Measurements from ENCODE around the gene ANAPC1.
"Not testable (repeated sequence)": the region's sequence is repeated elsewhere in the genome, so short reads cannot be mapped to it uniquely, and the experiment has no call there.

Gene ANAPC1

GRCh38 chr2:111834221-111834620 is 49.8 kb downstream of the ANAPC1 start:
- not testable (repeated sequence) for DNase-seq (ENCODE audit: insufficient read length, low spot score); FAIRE-seq

GRCh38 chr2:111830479-111830878 is 53.5 kb downstream of the ANAPC1 start:
- not testable (repeated sequence) for FAIRE-seq; DNase-seq (ENCODE audit: insufficient read length, low spot score)

- DNase-seq (ENCODE audit: insufficient read length, low spot score); FAIRE-seq: not testable (repeated sequence)
Observed at GRCh38 chr2:111828217-111828766, 55.7 kb downstream of the ANAPC1 start.

- not testable (repeated sequence) for FAIRE-seq; DNase-seq (ENCODE audit: insufficient read length, low spot score)
Observed at GRCh38 chr2:111812970-111813622, 70.9 kb downstream of the ANAPC1 start.

GRCh38 chr2:111790633-111791032 is 93.4 kb downstream of the ANAPC1 start:
- DNase-seq (ENCODE audit: insufficient read length, low spot score), result not testable (repeated sequence)

DNA sequence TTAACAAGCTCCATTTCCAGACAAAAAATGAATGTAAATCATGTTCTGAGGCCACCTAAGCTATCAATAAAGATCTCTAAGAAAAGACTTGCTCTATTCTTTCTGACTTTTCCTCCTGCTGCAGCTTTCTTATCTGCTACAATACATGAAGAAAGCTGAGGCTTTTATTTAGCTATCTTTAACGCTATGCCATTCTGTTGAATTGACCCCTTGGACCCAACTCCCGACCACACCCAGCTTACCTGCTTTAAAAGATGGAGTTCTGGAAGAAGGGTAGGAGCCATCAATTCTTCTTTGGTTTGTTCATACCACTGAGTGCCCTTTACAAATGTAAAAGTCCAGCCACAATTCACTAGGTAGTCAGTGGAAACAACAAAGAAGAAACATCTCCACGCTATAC is 99.9 kb downstream of the ANAPC1 start:
- FAIRE-seq; DNase-seq (ENCODE audit: insufficient read length, low spot score): not testable (repeated sequence)

More at GRCh38 chr2:111790633-111791032, 93.4 kb downstream of the ANAPC1 start:
- not testable (repeated sequence) for FAIRE-seq

- FAIRE-seq; DNase-seq (ENCODE audit: insufficient read length, low spot score): not testable (repeated sequence)
Observed at GRCh38 chr2:111782195-111782594, 101.8 kb downstream of the ANAPC1 start.

DNA sequence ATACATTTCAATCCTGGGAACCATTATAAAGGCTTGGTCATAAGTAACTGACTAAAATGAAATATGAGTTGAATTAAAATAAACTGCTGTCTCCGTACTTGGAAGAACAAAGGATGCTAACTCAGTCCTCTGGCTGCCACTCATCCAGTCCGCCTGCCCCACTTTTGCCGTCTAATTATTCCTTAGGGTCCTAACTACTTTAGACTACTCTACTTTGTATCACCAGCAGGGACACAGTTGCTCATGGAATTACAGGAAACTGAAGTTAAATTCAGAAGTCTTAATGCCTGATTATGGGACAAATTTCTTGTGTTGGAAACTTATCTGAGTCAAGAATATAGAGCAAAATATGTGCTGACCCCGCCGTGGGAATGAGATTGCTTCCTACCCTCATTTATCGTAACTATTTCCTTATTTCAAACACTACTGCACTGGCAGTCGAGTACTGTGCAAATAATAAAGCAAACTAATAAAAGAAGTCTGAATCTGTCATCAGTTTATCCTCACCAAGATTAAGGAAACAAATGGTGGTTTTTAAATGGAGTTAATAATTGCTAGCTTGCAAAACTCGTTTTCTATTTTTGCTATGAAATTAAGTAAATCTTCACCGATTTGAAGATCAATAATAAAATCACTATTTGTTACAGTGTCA is 102.4 kb downstream of the ANAPC1 start:
- not testable (repeated sequence) for FAIRE-seq; DNase-seq (ENCODE audit: insufficient read length, low spot score)

GRCh38 chr2:111777155-111777554 is 106.8 kb downstream of the ANAPC1 start:
- FAIRE-seq; DNase-seq (ENCODE audit: insufficient read length, low spot score): not testable (repeated sequence)

DNA sequence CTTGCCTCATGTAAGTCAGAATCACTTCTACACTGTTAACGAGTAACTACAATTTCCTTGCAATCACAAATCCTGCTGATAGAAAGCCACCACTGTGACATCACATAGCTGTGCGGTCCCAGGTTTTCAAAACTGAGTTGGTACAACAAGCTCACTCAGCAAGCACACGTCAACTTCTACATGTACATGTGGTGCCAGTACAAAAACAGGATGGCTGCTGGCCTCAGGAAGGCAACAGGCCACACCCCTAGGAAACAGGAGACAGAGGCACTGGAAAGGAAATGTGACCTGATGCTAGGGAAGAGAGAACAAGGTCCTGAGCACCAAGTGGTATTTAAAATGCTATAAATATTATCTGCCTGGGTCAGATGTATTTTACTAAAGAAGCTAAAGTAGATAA is 107.7 kb downstream of the ANAPC1 start:
- not testable (repeated sequence) for FAIRE-seq; DNase-seq (ENCODE audit: insufficient read length, low spot score)

DNA sequence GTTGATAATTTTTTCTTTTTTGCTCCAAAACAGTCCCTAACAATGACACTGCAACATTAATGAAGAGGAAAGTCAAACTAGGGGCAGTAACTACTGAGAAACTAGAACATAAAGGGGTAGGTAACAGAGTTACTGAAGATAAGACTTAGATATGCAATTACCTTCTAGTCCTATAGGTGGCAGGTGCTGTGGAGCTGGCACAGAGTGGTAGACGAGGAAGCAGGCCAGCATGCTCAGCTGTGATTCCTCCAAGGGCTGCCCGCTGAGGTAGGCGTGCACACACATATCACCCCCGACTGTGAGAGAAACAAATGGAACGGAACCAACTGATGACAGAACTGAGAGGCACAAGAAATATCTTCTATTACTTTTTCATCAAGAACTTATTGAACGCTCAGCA is 111.8 kb downstream of the ANAPC1 start:
- DNase-seq (ENCODE audit: insufficient read length, low spot score), result not testable (repeated sequence)
- peak; percentile 75 for FAIRE-seq

DNA sequence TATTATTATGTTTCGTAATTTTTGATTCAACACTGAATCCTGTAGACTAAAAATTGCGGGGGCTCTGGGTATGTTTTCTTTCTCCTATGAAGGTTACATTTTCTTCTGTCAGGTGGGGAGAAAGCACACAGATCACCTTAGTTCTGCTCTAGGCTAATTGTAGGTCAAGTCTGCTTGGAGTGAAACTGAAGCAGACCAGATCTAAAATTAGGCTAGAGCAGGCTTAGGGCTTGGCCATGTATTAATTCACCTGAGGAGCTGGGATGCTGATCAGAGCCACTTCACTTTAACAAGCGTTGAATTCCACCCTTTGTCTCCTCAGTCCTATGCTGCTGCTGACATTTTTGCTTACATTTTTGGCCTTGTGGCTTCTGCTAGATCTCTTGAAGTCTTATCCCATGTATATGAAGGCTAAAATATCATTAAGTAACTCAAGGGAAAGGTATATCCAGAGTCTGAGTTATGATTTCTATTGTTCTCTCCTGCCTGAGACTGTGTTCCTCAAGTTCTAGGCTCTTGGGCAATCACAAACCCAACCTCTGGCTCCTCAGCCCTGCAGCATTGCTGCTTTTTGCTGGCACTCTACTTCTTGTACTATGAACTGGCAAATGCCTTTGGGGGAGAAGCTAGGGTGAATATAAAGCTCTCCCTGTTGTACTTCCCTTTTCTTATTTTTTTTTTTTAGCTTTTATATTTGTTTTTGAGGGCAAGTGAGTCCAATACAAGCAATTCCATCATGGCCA is 112.9 kb downstream of the ANAPC1 start:
- peak; percentile 79 for FAIRE-seq
- not testable (repeated sequence) for DNase-seq (ENCODE audit: insufficient read length, low spot score)

DNA sequence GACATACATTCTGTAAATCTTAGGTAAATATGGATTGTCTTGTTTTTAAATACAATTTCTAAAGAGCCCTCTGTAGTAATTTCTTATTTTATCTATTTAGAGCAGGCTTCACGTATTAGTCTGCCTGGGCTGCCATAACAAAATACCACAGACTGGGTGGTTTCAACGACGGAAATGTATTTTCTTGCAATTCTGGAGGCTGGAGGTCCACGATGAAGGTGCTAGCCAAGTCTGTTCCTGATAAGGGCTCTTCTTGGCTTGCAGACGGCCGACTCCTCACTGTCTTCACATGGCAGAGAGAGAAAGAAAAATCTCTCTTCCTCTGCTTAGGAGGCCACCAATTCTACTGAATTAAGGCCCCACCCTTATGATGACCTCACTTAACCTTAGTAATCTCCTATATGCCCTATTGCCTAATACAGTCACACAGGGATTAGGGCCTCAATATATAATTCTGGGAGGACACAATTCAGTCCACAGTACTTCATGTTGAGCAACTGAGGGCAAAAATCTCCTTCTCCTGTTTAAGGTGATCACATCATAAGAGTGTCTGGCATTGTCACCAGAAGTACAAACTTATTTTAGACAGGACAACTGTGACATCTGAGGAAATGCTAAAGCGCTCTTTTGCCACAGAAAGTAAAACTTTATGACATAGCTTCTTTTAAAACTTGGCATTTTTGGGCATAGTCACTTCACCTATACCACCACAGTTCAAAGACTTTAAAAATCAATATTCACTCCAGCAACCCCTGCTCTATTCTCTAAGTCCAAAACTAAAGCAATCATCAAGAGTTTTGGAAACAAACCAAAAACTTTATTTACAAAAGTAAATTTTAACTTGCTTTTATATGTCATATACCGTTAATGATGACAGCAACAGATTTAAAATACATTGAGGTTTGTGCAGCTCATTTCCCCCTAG is 115.5 kb downstream of the ANAPC1 start:
- FAIRE-seq; DNase-seq (ENCODE audit: insufficient read length, low spot score): not testable (repeated sequence)

DNA sequence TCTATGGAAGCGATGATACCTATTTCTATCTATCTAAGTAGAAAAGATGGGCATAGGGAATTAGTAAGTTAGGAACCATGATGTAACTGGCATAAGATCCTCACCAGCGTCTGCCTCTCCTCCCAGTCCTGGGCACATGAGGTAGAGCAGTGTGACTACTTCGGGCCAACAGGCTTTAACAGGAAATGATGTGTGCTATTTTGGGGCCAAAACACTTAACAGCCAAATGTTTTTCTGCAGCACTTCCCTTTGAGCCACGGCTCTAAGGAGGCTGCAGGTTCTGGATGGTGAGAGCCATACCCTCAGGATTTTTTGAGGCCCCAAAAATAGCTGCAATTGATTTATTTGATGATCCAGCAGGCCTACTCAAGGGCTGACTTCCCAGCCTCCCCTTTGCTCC is 116.9 kb downstream of the ANAPC1 start:
- FAIRE-seq; DNase-seq (ENCODE audit: insufficient read length, low spot score): not testable (repeated sequence)

- DNase-seq (ENCODE audit: insufficient read length, low spot score), result not testable (repeated sequence)
- FAIRE-seq, result peak; percentile 70
Observed at GRCh38 chr2:111766295-111766694, 117.7 kb downstream of the ANAPC1 start.

DNA sequence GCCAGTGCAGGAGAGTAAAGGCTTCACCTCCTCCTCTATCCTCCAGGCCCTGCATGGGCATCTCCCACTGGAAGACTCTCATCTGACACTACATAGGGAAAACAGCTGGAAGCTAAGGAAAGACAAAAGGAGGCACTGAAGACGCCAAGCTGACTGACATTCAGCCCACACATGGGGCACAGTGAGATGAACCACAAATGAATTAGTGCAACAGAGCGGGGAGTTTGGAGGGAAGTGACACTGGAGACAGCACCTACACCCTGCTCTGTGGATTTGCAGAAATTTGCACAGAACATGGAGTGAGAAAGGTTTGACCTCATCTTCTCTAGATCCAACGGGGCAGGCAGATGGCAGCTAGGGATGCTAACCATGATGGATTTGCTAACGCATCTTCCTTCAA is 119.8 kb downstream of the ANAPC1 start:
- not testable (repeated sequence) for DNase-seq (ENCODE audit: insufficient read length, low spot score); FAIRE-seq

GRCh38 chr2:111760697-111761284 is 123.2 kb downstream of the ANAPC1 start:
- not testable (repeated sequence) for DNase-seq (ENCODE audit: insufficient read length, low spot score); FAIRE-seq

DNA sequence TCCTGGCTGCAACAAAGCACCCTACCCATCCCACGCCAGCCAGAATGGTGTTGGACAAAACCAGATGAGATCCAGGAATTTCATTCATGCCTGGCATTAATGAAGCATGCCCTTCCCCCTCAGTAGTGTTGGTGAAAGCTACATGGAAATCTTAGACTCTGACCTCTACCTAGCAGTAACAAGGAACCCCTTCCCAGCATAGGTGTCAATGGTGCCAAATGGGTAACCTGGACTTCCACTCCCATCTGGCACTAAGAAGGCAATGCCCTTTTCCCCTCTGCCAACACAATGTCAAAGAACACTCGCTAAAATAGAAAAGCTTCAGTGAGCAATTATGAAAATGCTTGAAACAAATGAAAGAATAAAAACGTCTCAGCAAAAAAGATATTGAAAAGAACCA is 131.5 kb downstream of the ANAPC1 start:
- not testable (repeated sequence) for FAIRE-seq; DNase-seq (ENCODE audit: insufficient read length, low spot score)

GRCh38 chr2:111750641-111751040 is 133.4 kb downstream of the ANAPC1 start:
- not testable (repeated sequence) for FAIRE-seq

More at GRCh38 chr2:111750641-111751040, 133.4 kb downstream of the ANAPC1 start:
- not testable (repeated sequence) for DNase-seq (ENCODE audit: insufficient read length, low spot score)

Data from HTR-8/SVneo (cell line).